ENCODE results near the gene ANXA11.

DNA sequence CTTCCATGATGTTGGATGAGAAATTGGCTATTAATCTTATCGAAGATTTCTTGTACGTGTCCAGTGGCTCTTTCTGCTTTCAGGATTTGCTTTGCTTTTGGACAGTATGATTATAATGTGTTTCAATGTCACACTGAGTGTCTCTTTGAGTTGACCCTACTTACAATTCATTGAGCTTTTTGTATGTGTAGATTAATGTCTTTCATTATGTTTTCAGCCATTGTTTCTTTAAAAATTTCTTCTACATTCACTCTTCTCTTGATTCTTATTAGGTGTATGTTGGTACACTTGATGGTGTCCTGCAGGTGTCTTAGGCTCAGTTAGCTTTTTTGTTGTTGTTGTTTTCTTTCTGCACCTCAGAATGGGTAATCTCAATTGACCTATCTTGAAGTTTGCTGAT, 56.2 kb downstream of the ANXA11 start:
- TF ChIP-seq, protein P1, sequence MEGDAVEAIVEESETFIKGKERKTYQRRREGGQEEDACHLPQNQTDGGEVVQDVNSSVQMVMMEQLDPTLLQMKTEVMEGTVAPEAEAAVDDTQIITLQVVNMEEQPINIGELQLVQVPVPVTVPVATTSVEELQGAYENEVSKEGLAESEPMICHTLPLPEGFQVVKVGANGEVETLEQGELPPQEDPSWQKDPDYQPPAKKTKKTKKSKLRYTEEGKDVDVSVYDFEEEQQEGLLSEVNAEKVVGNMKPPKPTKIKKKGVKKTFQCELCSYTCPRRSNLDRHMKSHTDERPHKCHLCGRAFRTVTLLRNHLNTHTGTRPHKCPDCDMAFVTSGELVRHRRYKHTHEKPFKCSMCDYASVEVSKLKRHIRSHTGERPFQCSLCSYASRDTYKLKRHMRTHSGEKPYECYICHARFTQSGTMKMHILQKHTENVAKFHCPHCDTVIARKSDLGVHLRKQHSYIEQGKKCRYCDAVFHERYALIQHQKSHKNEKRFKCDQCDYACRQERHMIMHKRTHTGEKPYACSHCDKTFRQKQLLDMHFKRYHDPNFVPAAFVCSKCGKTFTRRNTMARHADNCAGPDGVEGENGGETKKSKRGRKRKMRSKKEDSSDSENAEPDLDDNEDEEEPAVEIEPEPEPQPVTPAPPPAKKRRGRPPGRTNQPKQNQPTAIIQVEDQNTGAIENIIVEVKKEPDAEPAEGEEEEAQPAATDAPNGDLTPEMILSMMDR (conservative IDR thresholded peaks at IDR 0.05; ENCODE audit: low read depth, low read length): no peak
- no peak for TF ChIP-seq EZH2 (IDR thresholded peaks at IDR 0.05; ENCODE audit: low read length, unreplicated experiment)
- TF ChIP-seq EZH2phosphoT487 (IDR thresholded peaks at IDR 0.05; ENCODE audit: borderline replicate concordance, low read length): no peak

Data from PC-3 (cell line).